CD4-positive, CD25-positive, alpha-beta regulatory T cell (primary cell): ENCODE results near the gene TMED6. TPM values are rescaled to one million over a fixed set of nuclear protein-coding genes. Genes with fewer than 3 reads are reported as not detected.

Source experiments
- ATAC-seq, 2 donors: fragments of 150-1000 bp; cut with Tn5 transposase; one replicate each; pipeline ENCODE4 v1.10.0; 2021; ENCODE audit warnings: low read depth in 2 of 2, moderate number of reproducible peaks in 2 of 2, moderate library complexity in 1 of 2
- DNase-seq, 3 donors: peaks; one replicate each; pipeline versions ENCODE4 v3.0.0 to v3.0.0-alpha.2; 2012 to 2022; ENCODE audit warnings: mixed read lengths in 1 of 3
- H3K27ac ChIP-seq: one replicate; pipeline ENCODE4 v1.7.0; 2013; ENCODE audit warnings: mild to moderate bottlenecking, low read length; ENCODE audit not compliant: insufficient read depth, poor library complexity, severe bottlenecking
- H3K27me3 ChIP-seq: one replicate; pipeline ENCODE4 v1.7.0; 2013; ENCODE audit warnings: low read length; ENCODE audit not compliant: control insufficient read depth, insufficient read depth
- H3K36me3 ChIP-seq: one replicate; pipeline ENCODE4 v1.7.0; 2013; ENCODE audit warnings: mild to moderate bottlenecking, low read length, moderate library complexity; ENCODE audit not compliant: control insufficient read depth, insufficient read depth
- H3K4me1 ChIP-seq: 2 replicates; pipeline ENCODE4 v1.7.0; 2013; ENCODE audit warnings: mild to moderate bottlenecking, low read length; ENCODE audit not compliant: insufficient read depth, control insufficient read depth, poor library complexity, severe bottlenecking
- H3K4me3 ChIP-seq: one replicate; pipeline ENCODE4 v1.7.0; 2013; ENCODE audit warnings: low read depth, mild to moderate bottlenecking, low read length, moderate library complexity
- H3K9me3 ChIP-seq, 2 experiments: 1 replicate in 1 of 2; 2 replicates in 1 of 2; pipeline ENCODE4 v1.7.0; 2013; ENCODE audit warnings: low read length in 2 of 2, mild to moderate bottlenecking in 1 of 2, moderate library complexity in 1 of 2; ENCODE audit not compliant: control insufficient read depth in 2 of 2
- H3K27ac Mint-ChIP-seq, 3 donors: one replicate each; pipeline ENCODE4 v1.8.0; 2020 to 2022; ENCODE audit warnings: mild to moderate bottlenecking in 3 of 3, mixed read lengths in 3 of 3, moderate library complexity in 2 of 3
- H3K27me3 Mint-ChIP-seq: one replicate; pipeline ENCODE4 v1.8.0; 2022; ENCODE audit warnings: mild to moderate bottlenecking, mixed read lengths
- H3K36me3 Mint-ChIP-seq: one replicate; pipeline ENCODE4 v1.8.0; 2020; ENCODE audit warnings: mixed read lengths
- H3K4me1 Mint-ChIP-seq, 4 donors: one replicate each; pipeline ENCODE4 v1.8.0; 2020 to 2022; ENCODE audit warnings: mixed read lengths in 4 of 4, mild to moderate bottlenecking in 1 of 4
- H3K4me3 Mint-ChIP-seq, 4 donors: one replicate each; pipeline ENCODE4 v1.8.0; 2020 to 2022; ENCODE audit warnings: mild to moderate bottlenecking in 4 of 4, mixed read lengths in 4 of 4, moderate library complexity in 3 of 4
- H3K9me3 Mint-ChIP-seq, 7 donors: one replicate each; pipeline ENCODE4 v1.8.0; 2020 to 2022; ENCODE audit warnings: mixed read lengths in 7 of 7, mild to moderate bottlenecking in 3 of 7, moderate library complexity in 2 of 7
- polyA plus RNA-seq, 4 donors: library from polyadenylated mRNA; unstranded; fragments of 300-500 nt; fragmentation: Illumina TruSeq; gene quantifications; one replicate each; pipeline ENCODE4 v1.2.3, GENCODE V29; 2021
- total RNA-seq: library from RNA; stranded (reverse); gene quantifications from one replicate; pipeline ENCODE4 v1.2.3, GENCODE V29; 2022

Gene TMED6
- total and polyA plus RNA-seq, 5 donors from 2014 or later: 0.20 to 1.8 (median 0.26) TPM; not detected in 2

DNA sequence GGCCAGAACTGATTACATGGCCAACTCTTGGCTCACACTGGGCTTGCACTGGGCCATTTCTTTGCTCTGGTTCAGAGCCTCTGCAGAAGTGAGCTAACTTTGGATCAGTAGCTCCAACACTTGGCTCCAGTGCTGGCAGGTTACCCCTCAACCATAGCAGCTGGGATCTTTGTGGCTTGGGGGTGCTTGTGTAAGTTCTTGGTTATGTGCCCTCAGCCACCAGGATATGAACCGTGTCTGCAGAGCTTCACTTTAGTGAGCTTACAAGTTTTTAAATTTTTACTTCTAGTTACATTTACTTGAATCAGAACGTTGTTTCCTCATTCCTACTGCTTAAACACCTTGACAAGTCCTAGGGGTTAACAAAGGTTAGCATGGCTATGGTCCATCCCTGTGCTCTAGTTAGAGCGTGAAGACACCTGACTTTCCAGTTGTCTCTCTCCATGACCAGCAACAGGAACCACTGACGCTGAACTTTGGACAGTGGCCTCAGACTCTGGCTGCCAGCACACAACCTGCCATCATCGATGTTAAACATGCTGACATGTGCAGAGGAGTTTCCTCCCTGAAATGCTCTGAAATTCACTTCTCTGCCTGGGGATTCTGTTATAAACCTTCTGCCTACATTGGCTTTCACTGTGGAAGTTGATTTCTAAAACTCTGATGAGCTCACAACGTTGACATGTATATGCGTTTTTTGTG is 25.3 kb downstream of the TMED6 start:
- no peaks in the 10 kb centered on the region for H3K27me3 ChIP-seq
- ATAC-seq: no peak
- H3K4me1 ChIP-seq: peaks cover 52% of the 10 kb centered on the region
- DNase-seq: no peak
- H3K27ac ChIP-seq: no peak overlapping the region
- Mint-ChIP-seq H3K4me1 (peaks cover 0 to 48% (median 12%) of the 10 kb centered on the region in 4 donors), H3K36me3 (peaks cover 17% of the 10 kb centered on the region), H3K9me3 (no peaks in the 10 kb centered on the region), H3K27ac (peak overlapping the region in 2 of 3 donors; percentile 55 to 82), H3K4me3 (peak overlapping the region in 3 of 4 donors; percentile 0 to 58 (median 4)), H3K27me3 (no peaks in the 10 kb centered on the region)
- peaks cover 48% of the 10 kb centered on the region for H3K36me3 ChIP-seq
- no peaks in the 10 kb centered on the region for H3K9me3 ChIP-seq
- no peak overlapping the region for H3K4me3 ChIP-seq

- DNase-seq (no peak), ATAC-seq (no peak)
- H3K9me3 ChIP-seq: no peaks in the 10 kb centered on the region
- H3K27ac ChIP-seq: no peak overlapping the region
- H3K36me3 Mint-ChIP-seq: peaks cover 20% of the 10 kb centered on the region
- no peak overlapping the region for H3K4me3 ChIP-seq
- H3K27me3 ChIP-seq: no peaks in the 10 kb centered on the region
- no peaks in the 10 kb centered on the region for H3K27me3 Mint-ChIP-seq
- H3K4me1 ChIP-seq: peaks cover 47% of the 10 kb centered on the region
- peaks cover 0 to 48% (median 12%) of the 10 kb centered on the region in 4 donors for H3K4me1 Mint-ChIP-seq
- H3K9me3 Mint-ChIP-seq: no peaks in the 10 kb centered on the region
- peak overlapping the region in 3 of 4 donors; percentile 15 to 81 (median 29) for H3K4me3 Mint-ChIP-seq
- peaks cover 54% of the 10 kb centered on the region for H3K36me3 ChIP-seq
- H3K27ac Mint-ChIP-seq: peak overlapping the region; percentile 55 to 82 (median 63)
Measured at GRCh38 chr16:69325784-69326171, 25.8 kb downstream of the TMED6 start.

- Histone ChIP-seq H3K36me3 (peaks cover 64% of the 10 kb centered on the region), H3K27ac (no peak overlapping the region), H3K4me3 (no peak overlapping the region), H3K27me3 (no peaks in the 10 kb centered on the region), H3K9me3 (no peaks in the 10 kb centered on the region), H3K4me1 (peaks cover 41% of the 10 kb centered on the region)
- Mint-ChIP-seq H3K27me3 (no peaks in the 10 kb centered on the region), H3K27ac (no peak overlapping the region), H3K9me3 (no peaks in the 10 kb centered on the region), H3K36me3 (peaks cover 23% of the 10 kb centered on the region), H3K4me3 (peak overlapping the region in 1 of 4 donors; percentile 38), H3K4me1 (peaks cover 0 to 48% (median 12%) of the 10 kb centered on the region in 4 donors)
- DNase-seq (no peak), ATAC-seq (no peak)
Measured at GRCh38 chr16:69324585-69325253, 26.9 kb downstream of the TMED6 start.

GRCh38 chr16:69324013-69324531 is 27.5 kb downstream of the TMED6 start:
- ATAC-seq: no peak
- peaks cover 27% of the 10 kb centered on the region for H3K36me3 Mint-ChIP-seq
- H3K4me1 Mint-ChIP-seq: peaks cover 0 to 42% (median 10%) of the 10 kb centered on the region in 4 donors
- Histone ChIP-seq H3K9me3 (no peaks in the 10 kb centered on the region), H3K4me3 (no peak overlapping the region), H3K4me1 (peaks cover 34% of the 10 kb centered on the region), H3K27me3 (no peaks in the 10 kb centered on the region), H3K36me3 (peaks cover 71% of the 10 kb centered on the region), H3K27ac (no peak overlapping the region)
- no peak for DNase-seq
- no peaks in the 10 kb centered on the region for H3K9me3 Mint-ChIP-seq
- H3K4me3 Mint-ChIP-seq: no peak overlapping the region
- no peak overlapping the region for H3K27ac Mint-ChIP-seq
- H3K27me3 Mint-ChIP-seq: no peaks in the 10 kb centered on the region

GRCh38 chr16:69323415-69323814 is 28.2 kb downstream of the TMED6 start:
- peaks cover 27% of the 10 kb centered on the region for H3K36me3 Mint-ChIP-seq
- H3K4me1 ChIP-seq: peaks cover 28% of the 10 kb centered on the region
- no peak overlapping the region for H3K4me3 ChIP-seq
- DNase-seq (no peak), ATAC-seq (no peak)
- no peak overlapping the region for H3K4me3 Mint-ChIP-seq
- H3K27me3 ChIP-seq: no peaks in the 10 kb centered on the region
- no peak overlapping the region for H3K27ac Mint-ChIP-seq
- H3K36me3 ChIP-seq: peaks cover 77% of the 10 kb centered on the region
- peaks cover 0 to 35% (median 8%) of the 10 kb centered on the region in 4 donors for H3K4me1 Mint-ChIP-seq
- H3K9me3 ChIP-seq: no peaks in the 10 kb centered on the region
- no peaks in the 10 kb centered on the region for H3K9me3 Mint-ChIP-seq
- no peak overlapping the region for H3K27ac ChIP-seq
- H3K27me3 Mint-ChIP-seq: no peaks in the 10 kb centered on the region

GRCh38 chr16:69322343-69322742 is 29.2 kb downstream of the TMED6 start:
- Mint-ChIP-seq H3K36me3 (peaks cover 27% of the 10 kb centered on the region), H3K27ac (no peak overlapping the region), H3K4me1 (peaks cover 0 to 30% (median 8%) of the 10 kb centered on the region in 4 donors), H3K4me3 (no peak overlapping the region), H3K27me3 (no peaks in the 10 kb centered on the region), H3K9me3 (no peaks in the 10 kb centered on the region)
- H3K4me3 ChIP-seq: no peak overlapping the region
- H3K9me3 ChIP-seq: no peaks in the 10 kb centered on the region
- H3K36me3 ChIP-seq: peaks cover 85% of the 10 kb centered on the region
- no peaks in the 10 kb centered on the region for H3K27me3 ChIP-seq
- H3K4me1 ChIP-seq: peaks cover 19% of the 10 kb centered on the region
- ATAC-seq (no peak), DNase-seq (no peak)
- no peak overlapping the region for H3K27ac ChIP-seq

DNA sequence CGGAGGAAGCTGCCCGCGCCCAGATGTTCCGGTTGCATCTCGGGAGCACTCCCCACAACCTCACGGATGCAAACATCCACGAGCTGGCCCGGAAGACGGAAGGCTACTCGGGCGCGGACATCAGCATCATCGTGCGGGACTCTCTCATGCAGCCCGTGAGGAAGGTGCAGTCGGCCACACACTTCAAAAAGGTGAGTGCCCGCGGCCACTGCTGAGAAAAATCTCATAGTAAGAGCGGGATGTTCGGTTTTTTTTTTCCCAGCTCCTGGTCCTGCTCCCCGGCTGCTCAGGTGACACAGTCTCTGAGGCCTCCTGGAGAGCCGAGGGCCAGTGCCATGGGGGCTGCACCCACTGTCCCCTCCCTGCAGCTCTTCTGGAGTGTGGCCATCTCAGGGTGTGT is 30.5 kb downstream of the TMED6 start:
- Mint-ChIP-seq H3K27ac (no peak overlapping the region), H3K27me3 (no peaks in the 10 kb centered on the region), H3K4me3 (peak overlapping the region in 1 of 4 donors; percentile 49), H3K36me3 (peaks cover 31% of the 10 kb centered on the region), H3K9me3 (no peaks in the 10 kb centered on the region), H3K4me1 (peaks cover 0 to 17% (median 3%) of the 10 kb centered on the region in 4 donors)
- peaks cover 89% of the 10 kb centered on the region for H3K36me3 ChIP-seq
- ATAC-seq (no peak), DNase-seq (no peak)
- peaks cover 8% of the 10 kb centered on the region for H3K4me1 ChIP-seq
- no peak overlapping the region for H3K4me3 ChIP-seq
- no peaks in the 10 kb centered on the region for H3K9me3 ChIP-seq
- H3K27me3 ChIP-seq: no peaks in the 10 kb centered on the region
- H3K27ac ChIP-seq: no peak overlapping the region
